HG03108 (cell line): ENCODE data around the gene TFAP2E.

Source experiments
- ATAC-seq: cut with Tn5 transposase; IDR thresholded peaks from one replicate; pipeline ENCODE4 v1.9.1; 2021; ENCODE audit warnings: moderate library complexity; ENCODE audit not compliant: unreplicated experiment

TFAP2E gene

DNA sequence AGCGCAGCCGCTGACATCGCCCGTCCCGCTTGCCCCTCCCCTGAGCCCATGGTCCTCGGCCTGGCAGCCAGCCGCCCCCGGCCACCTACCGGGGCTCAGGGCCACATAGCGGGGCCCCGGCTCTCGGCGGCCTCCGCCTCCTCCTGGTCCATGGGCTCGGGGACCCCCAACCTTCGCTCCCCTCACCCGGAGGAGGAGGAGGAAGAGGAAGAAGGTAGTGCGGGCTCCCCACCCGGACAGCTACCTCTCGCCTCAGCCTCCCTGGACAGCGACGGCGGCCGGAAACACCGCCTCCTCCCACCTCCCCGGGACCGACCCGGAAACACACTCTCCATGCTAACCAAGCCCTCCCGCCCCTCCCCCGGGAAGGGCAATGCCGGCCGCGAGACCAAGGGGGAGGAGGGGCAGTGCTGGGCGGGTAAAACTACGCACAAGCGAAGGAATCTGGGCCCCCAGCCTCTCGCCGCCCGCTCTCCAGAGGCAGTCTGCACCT lies 15.9 kb upstream of the TFAP2E start, which contains the start of gene KIAA0319L:
TSS of gene KIAA0319L (minus strand) at position 286 of the 493 bp plus-strand sequence. CDS start 2,912 bp downstream, outside the sequence.
- peak; percentile 71 for ATAC-seq

DNA sequence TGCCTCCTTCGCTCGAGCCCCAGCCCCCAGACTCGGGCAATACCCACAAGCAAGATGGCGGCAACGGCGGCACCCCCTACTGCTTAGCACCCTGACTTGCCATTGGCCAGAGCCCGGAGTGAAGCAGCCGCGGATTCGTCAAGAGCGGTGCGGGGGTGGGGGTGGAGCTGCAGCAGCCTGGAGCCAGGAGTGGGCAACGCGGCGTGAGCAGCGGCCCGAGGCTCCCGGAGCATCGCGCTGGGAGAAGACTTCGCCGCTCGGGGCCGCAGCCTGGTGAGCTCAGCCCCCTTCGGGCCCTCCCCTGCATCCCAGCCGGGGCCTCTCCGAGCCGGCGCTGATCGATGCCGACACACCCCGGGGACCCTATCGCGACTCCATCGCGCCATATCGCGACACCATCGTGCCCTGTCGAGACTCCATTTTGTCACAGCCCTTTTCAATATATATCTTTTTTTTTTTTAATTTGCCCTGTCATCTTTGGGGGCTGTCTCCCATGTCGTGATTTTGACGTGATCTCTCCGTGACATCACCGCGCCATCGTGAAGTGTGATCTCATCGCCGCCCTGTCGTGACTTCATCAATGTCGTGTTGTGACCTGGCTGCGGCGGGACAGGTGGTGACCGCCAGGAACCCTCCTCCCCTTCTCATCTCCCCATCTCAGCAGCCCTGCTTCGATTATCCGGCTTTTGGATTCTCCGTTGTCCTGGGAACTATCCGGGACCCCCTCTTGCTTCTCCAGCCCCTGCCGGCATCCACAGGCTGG lies 15.3 kb upstream of the TFAP2E start, which contains the start of gene NCDN:
TSS of gene NCDN (plus strand) at position 189 of the 763 bp plus-strand sequence. CDS start at position 581, 392 bp downstream.
- ATAC-seq: peak; percentile 72

GRCh38 chr1:35558374-35559316 lies 14.5 kb upstream of the TFAP2E start:
- no peak for ATAC-seq

- ATAC-seq: no peak
Measured at GRCh38 chr1:35559317-35559944, 13.7 kb upstream of the TFAP2E start.

DNA sequence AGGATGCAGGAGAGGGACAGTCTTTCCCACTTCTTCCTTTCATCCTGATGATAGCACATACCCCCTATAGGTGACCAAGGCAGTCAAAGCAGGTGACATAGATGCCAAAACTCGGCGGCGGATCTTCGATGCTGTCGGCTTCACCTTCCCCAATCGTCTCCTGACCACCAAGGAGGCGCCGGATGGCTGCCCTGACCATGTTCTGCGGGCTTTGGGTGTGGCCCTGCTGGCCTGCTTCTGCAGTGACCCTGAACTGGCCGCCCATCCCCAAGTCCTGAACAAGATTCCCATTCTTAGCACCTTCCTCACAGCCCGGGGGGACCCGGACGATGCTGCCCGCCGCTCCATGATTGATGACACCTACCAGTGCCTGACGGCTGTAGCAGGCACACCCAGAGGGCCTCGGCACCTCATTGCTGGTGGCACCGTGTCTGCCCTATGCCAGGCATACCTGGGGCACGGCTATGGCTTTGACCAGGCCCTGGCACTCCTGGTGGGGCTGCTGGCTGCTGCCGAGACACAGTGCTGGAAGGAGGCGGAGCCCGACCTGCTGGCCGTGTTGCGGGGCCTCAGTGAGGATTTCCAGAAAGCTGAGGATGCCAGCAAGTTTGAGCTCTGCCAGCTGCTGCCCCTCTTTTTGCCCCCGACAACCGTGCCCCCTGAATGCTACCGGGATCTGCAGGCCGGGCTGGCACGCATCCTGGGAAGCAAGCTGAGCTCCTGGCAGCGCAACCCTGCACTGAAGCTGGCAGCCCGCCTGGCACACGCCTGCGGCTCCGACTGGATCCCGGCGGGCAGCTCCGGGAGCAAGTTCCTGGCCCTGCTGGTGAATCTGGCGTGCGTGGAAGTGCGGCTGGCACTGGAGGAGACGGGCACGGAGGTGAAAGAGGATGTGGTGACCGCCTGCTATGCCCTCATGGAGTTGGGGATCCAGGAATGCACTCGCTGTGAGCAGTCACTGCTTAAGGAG lies 12.6 kb upstream of the TFAP2E start:
- ATAC-seq: no peak

DNA sequence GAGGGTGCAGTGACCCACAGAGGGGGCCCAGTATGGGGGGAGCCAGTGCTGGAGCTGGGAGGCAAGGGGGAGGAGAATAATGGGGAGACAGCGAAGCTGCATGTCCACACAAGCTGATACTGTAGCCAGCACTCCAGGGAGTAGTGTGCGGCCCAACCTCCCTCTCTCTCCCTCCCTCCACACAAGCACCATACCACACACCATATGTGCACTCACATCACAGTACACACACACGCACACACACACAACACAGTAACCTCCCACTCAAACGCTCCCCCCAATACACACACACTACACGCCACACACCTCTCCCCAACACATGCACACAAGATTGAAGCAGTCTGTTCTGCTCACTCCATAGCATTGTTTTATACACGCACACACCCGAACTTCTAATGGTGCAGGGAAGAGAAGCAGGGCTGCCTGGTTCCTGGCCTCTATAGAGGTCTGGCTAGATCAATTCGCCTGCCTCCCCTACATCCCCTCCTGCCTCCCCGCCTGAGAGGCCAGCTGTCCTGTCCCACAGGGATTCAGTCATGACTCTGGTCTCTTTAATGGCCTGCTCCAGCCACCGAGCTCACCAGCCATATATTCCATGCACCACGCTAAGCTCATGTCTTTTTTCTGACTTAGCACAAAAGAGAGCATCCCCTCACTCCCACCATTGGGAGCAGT lies 11.7 kb upstream of the TFAP2E start:
- ATAC-seq: no peak

- no peak for ATAC-seq
Measured at GRCh38 chr1:35561972-35562680, 11.0 kb upstream of the TFAP2E start.

DNA sequence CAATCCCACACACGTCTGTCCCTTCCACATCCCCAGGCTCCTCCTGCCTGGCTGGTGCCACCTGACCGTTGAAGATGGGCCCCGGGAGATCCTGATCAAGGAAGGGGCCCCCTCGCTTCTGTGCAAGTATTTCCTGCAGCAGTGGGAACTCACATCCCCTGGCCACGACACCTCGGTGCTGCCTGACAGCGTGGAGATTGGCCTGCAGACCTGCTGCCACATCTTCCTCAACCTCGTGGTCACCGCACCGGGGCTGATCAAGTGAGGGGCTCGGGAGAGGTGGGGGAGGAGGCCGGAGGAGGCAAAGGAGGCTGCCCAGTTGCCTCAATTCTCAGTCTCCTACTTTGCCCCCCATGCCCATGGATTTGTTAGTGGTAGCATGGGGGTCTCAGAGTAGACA lies 9.9 kb upstream of the TFAP2E start:
- no peak for ATAC-seq

GRCh38 chr1:35564037-35564883 lies 8.9 kb upstream of the TFAP2E start:
- ATAC-seq: no peak

- no peak for ATAC-seq
Measured at GRCh38 chr1:35564884-35565741, 8.0 kb upstream of the TFAP2E start.

DNA sequence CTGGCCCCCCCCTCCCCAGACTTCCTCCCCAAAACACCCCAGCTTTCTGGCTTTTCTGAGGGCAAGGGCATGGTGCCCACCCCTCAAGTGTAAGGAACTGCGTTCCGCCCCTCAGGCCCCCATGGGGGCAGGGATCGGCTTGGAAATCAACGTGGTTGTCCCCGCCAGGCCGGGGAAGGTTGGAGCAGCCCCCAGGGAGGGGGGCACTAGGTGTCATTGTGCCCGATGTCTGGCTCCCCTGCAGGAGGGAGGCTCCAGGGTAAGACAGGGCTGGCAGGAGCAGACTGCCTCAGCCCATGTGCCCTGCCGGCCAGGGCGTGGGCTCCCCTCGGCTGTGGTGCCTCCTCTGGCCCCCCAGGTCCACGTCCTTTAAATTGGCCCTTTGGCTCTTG lies 7.4 kb upstream of the TFAP2E start:
- ATAC-seq: no peak

DNA sequence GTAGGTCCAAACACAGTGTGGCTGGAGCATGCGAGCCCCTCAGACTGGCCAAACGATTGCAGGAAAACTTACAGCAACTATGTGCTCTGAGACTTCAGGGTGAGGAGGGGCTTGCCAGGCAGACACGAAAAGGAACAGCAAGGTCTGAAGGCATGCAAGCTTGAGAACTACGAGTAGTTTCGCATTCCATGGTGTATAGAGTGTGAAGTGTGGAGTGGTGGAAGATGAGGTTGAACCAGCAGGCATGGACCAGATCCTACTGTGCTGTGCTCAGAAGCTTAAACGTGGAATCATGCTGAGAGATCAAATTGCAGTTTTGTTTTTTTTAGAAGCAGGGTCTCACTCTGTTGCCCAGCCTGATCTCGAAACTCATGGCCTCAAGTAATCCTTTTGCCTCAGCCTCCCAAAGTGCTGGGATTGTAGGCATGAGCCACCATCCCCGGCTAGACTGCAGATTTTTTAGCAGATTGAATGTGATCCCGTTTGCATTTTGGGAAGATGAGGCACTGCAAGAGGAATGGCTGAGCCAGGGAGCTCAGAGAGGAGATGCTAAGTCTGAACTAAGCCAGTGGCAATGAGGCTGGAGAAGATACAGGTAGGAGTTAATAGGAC lies 5.1 kb upstream of the TFAP2E start:
- no peak for ATAC-seq

- ATAC-seq: no peak
Measured at GRCh38 chr1:35568975-35569395, 4.1 kb upstream of the TFAP2E start.

DNA sequence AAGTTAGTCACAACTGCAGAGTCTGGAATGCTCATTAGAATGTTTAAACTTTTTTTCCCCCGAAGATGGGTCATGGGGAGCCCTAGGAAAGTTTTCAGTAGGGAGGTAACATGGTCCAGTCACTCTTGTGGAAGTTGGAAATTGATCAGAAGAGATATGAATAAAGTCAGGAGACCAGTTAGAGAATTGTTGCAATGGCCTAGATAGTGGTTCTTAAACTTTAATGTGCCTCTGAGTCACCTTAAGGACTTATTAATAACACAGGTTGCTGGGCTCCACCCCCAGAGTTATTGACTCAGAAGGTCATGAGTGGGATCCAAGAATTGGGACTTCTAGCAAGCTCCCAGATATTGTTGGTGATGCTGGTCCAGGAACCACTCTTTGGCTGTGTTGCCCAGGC lies 3.2 kb upstream of the TFAP2E start:
- ATAC-seq: no peak

- ATAC-seq: no peak
Measured at GRCh38 chr1:35570589-35571137, 2.5 kb upstream of the TFAP2E start.

GRCh38 chr1:35571263-35571662 lies 1.9 kb upstream of the TFAP2E start:
- ATAC-seq: no peak
